GM18498 (cell line): ENCODE data around the gene UBAC2.
A peak's percentile ranks its signal among the peaks of the same experiment; 100 is the strongest.

ENCODE experiments used
- ATAC-seq: cut with Tn5 transposase; IDR thresholded peaks from one replicate; pipeline ENCODE4 v1.9.1; 2021; ENCODE audit warnings: mild to moderate bottlenecking, moderate library complexity; ENCODE audit not compliant: unreplicated experiment

The UBAC2 gene

GRCh38 chr13:99266827-99267226, 66.2 kb downstream of the UBAC2 start:
- ATAC-seq, result no peak

- no peak for ATAC-seq
These were observed 67.3 kb downstream of the UBAC2 start for GRCh38 chr13:99267927-99268326.

GRCh38 chr13:99268822-99269221, 68.2 kb downstream of the UBAC2 start:
- no peak for ATAC-seq

GRCh38 chr13:99269627-99270241, 69.1 kb downstream of the UBAC2 start:
- peak; percentile 62 for ATAC-seq

GRCh38 chr13:99270518-99270917, 69.9 kb downstream of the UBAC2 start:
- ATAC-seq, result no peak

- no peak for ATAC-seq
These were observed 70.6 kb downstream of the UBAC2 start for GRCh38 chr13:99271249-99271648.

- ATAC-seq, result no peak
These were observed 71.8 kb downstream of the UBAC2 start for GRCh38 chr13:99272481-99272880.

- no peak for ATAC-seq
These were observed 72.5 kb downstream of the UBAC2 start for GRCh38 chr13:99273128-99273527.

GRCh38 chr13:99275093-99275469, 74.4 kb downstream of the UBAC2 start:
- ATAC-seq, result peak; percentile 30

- no peak for ATAC-seq
These were observed 76.1 kb downstream of the UBAC2 start for GRCh38 chr13:99276706-99277105.

- ATAC-seq, result no peak
These were observed 77.0 kb downstream of the UBAC2 start for GRCh38 chr13:99277629-99278028.

GRCh38 chr13:99278200-99278599, 77.5 kb downstream of the UBAC2 start:
- ATAC-seq, result no peak

- ATAC-seq, result no peak
These were observed 78.2 kb downstream of the UBAC2 start for GRCh38 chr13:99278843-99279242.

GRCh38 chr13:99279637-99280036, 79.0 kb downstream of the UBAC2 start:
- ATAC-seq, result no peak

- no peak for ATAC-seq
These were observed 79.5 kb downstream of the UBAC2 start for GRCh38 chr13:99280166-99280565.

GRCh38 chr13:99281811-99282263, 81.2 kb downstream of the UBAC2 start:
- ATAC-seq, result peak; percentile 75

GRCh38 chr13:99282264-99283231, 81.9 kb downstream of the UBAC2 start:
- ATAC-seq, result peak; percentile 61

- no peak for ATAC-seq
These were observed 85.0 kb downstream of the UBAC2 start for GRCh38 chr13:99285432-99286182.

GRCh38 chr13:99287551-99287950, 86.9 kb downstream of the UBAC2 start:
- peak; percentile 10 for ATAC-seq

- ATAC-seq, result peak; percentile 86
These were observed 87.4 kb downstream of the UBAC2 start for GRCh38 chr13:99288089-99288488.

- ATAC-seq, result no peak
These were observed 88.6 kb downstream of the UBAC2 start for GRCh38 chr13:99289271-99289670.
